Measurements from ENCODE around the gene CCDC93. TPM values are rescaled to one million over a fixed set of nuclear protein-coding genes. Genes with fewer than 3 reads are reported as not detected.

Gene CCDC93
- total RNA-seq, 2 donors from 2014 or later = 11.0 to 21.7 TPM

- Histone ChIP-seq H3K27ac (no peak overlapping the region), H3K4me1 (ENCODE audit: control insufficient read depth in 1 of 2, low read depth in 2 of 2) (no peaks in the 10 kb centered on the region), H3K27me3 (replicated peaks; ENCODE audit: insufficient read depth) (no peaks in the 10 kb centered on the region), H3K36me3 (no peaks in the 10 kb centered on the region), H3K4me3 (no peak overlapping the region), H3K9me3 (no peaks in the 10 kb centered on the region)
- no peak for TF ChIP-seq CTCF (IDR thresholded peaks at IDR 0.05)
- no peak for DNase-seq (ENCODE audit: low spot score)
- no peak for ATAC-seq (ENCODE audit: insufficient number of reproducible peaks, low FRiP score, low read depth)
Observed at GRCh38 chr2:117902933-117903332, 110.9 kb downstream of the CCDC93 start.

DNA sequence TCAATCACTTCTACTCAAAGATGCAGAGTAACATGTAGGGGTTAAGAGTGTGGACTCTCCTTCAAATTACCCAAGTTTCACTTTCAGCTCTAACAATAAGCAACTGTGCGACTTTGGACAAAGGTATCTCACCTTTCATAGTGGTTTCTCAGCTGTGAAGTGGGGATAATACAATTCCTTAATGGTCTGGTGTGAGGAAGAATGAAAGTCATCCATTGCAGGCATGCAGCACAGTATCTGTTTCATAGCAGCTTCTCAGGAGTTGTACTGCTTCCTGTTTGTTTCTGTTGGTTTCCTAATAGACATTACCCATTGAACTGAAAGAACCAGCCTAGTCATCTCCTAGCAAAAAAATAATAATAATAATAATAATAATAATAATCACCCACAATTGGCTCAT is 125.0 kb downstream of the CCDC93 start:
- H3K36me3 ChIP-seq = no peaks in the 10 kb centered on the region
- no peak for ATAC-seq (ENCODE audit: insufficient number of reproducible peaks, low FRiP score, low read depth)
- H3K9me3 ChIP-seq = no peaks in the 10 kb centered on the region
- no peak for TF ChIP-seq CTCF (IDR thresholded peaks at IDR 0.05)
- H3K4me1 ChIP-seq (ENCODE audit: control insufficient read depth in 1 of 2, low read depth in 2 of 2) = no peaks in the 10 kb centered on the region
- H3K4me3 ChIP-seq = no peak overlapping the region
- no peaks in the 10 kb centered on the region for H3K27me3 ChIP-seq (replicated peaks; ENCODE audit: insufficient read depth)
- no peak overlapping the region for H3K27ac ChIP-seq
- DNase-seq (ENCODE audit: low spot score) = no peak

DNA sequence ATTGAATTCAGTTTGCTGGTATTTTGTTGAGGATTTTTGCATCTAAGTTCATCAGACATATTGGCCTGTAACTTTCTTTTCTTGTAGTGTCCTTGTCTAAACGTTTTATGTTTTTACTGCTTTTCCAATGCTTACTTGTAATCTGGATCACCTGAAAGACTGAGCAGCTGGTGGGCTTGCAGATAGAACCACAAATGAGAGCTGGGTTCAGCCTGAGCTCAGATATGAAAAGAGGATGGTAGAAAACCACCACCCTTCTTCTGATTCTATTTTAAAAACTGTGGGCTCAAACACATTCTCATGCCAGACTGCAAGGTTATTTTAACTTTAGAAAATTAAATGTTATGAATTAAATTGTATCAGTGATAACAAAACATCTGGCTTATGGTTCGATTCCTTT is 128.6 kb downstream of the CCDC93 start:
- Histone ChIP-seq H3K36me3 (no peaks in the 10 kb centered on the region), H3K9me3 (no peaks in the 10 kb centered on the region), H3K27ac (no peak overlapping the region), H3K4me3 (no peak overlapping the region), H3K27me3 (replicated peaks; ENCODE audit: insufficient read depth) (no peaks in the 10 kb centered on the region), H3K4me1 (ENCODE audit: control insufficient read depth in 1 of 2, low read depth in 2 of 2) (no peaks in the 10 kb centered on the region)
- no peak for TF ChIP-seq CTCF (IDR thresholded peaks at IDR 0.05)
- DNase-seq (ENCODE audit: low spot score) = no peak
- ATAC-seq (ENCODE audit: insufficient number of reproducible peaks, low FRiP score, low read depth) = no peak

GRCh38 chr2:117879003-117879402 is 134.9 kb downstream of the CCDC93 start:
- Histone ChIP-seq H3K4me3 (no peak overlapping the region), H3K4me1 (ENCODE audit: control insufficient read depth in 1 of 2, low read depth in 2 of 2) (no peaks in the 10 kb centered on the region), H3K27me3 (replicated peaks; ENCODE audit: insufficient read depth) (no peaks in the 10 kb centered on the region), H3K36me3 (no peaks in the 10 kb centered on the region), H3K27ac (no peak overlapping the region), H3K9me3 (no peaks in the 10 kb centered on the region)
- DNase-seq (ENCODE audit: low spot score) = no peak
- no peak for TF ChIP-seq CTCF (IDR thresholded peaks at IDR 0.05)
- ATAC-seq (ENCODE audit: insufficient number of reproducible peaks, low FRiP score, low read depth) = no peak

DNA sequence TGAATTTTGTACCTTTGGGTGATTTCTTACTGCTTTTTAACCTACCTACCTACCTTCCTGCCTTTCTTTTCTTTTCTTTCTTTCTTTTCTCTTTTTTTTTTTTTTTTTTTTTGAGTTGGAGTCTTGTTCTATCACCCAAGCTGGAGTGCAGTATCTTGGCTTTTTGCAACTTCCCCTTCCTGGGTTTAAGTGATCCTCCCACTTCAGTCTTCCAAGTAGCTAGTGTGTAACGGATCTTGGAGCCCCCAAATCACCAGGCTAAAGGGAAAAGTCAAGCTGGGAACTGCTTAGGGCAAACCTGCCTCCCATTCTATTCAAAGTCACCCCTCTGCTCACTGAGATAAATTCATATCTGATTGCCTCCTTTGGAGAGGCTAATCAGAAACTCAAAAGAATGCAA is 138.1 kb downstream of the CCDC93 start:
- H3K4me1 ChIP-seq (ENCODE audit: control insufficient read depth in 1 of 2, low read depth in 2 of 2) = no peaks in the 10 kb centered on the region
- no peak overlapping the region for H3K4me3 ChIP-seq
- H3K36me3 ChIP-seq = no peaks in the 10 kb centered on the region
- no peak for ATAC-seq (ENCODE audit: insufficient number of reproducible peaks, low FRiP score, low read depth)
- no peaks in the 10 kb centered on the region for H3K27me3 ChIP-seq (replicated peaks; ENCODE audit: insufficient read depth)
- no peak for TF ChIP-seq CTCF (IDR thresholded peaks at IDR 0.05)
- DNase-seq (ENCODE audit: low spot score) = no peak
- no peak overlapping the region for H3K27ac ChIP-seq
- no peaks in the 10 kb centered on the region for H3K9me3 ChIP-seq

Other genes with a start within 250 kb of the CCDC93 start
- gene DDX18, start 199.4 kb downstream of the CCDC93 start, total RNA-seq = 10 to 100 TPM; 46.4 to 67.9 TPM
- gene INSIG2, start 74.4 kb upstream of the CCDC93 start, total RNA-seq = 10 to 100 TPM; 25.0 to 25.3 TPM